ENCODE data around the gene LSM12. TPM values are rescaled to one million over a fixed set of nuclear protein-coding genes. Genes with fewer than 3 reads are reported as not detected.
"Not testable (repeated sequence)": the region's sequence is repeated elsewhere in the genome, so short reads cannot be mapped to it uniquely, and the experiment has no call there.

The LSM12 gene
- polyA plus RNA-seq, 1 of the 3 experiments (the other 2 are of a cell fraction), result 26.6 TPM

DNA sequence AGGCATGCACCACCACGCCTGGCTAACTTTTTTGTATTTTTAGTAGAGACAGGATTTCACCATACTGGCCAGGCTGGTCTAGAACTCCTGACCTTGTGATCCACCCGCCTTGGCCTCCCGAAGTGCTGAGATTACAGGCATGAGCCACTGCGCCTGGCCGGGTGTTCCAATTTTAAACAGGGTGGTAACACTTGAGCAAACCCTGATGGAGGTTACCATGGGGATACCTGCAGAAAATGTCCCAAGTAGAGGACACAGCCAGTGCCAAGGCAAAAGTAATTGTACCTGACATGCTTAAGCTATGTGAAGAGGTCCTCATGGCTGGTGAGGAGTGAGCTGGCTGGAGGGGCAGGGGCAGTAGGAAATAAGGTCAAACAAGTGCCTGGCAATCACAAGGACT, 69.3 kb downstream of the LSM12 start:
- H3F3A ChIP-seq (replicated peaks; ENCODE audit: insufficient read depth), result peaks cover 13% of the 10 kb centered on the region
- H3K9me2 ChIP-seq; H3K36me3 ChIP-seq (replicated peaks in 1 of 2; ENCODE audit: control insufficient read depth in 1 of 2, insufficient read depth in 2 of 2, low read length in 1 of 2); H3K4me1 ChIP-seq (ENCODE audit: control insufficient read depth in 1 of 2, insufficient read depth in 2 of 2, low read depth in 1 of 2, low read length in 1 of 2); POLR2A ChIA-PET; H3K4me2 ChIP-seq; H3K9ac ChIP-seq; H3K27me3 ChIP-seq (ENCODE audit: insufficient read depth); H3K4me3 ChIP-seq (ENCODE audit: low read depth in 2 of 2, low read length in 1 of 2); H4K20me1 ChIP-seq (ENCODE audit: insufficient read depth); H3K79me2 ChIP-seq (ENCODE audit: insufficient read depth); H3K9me3 ChIP-seq; H3K27ac ChIP-seq (ENCODE audit: low read depth in 2 of 2, low read length in 1 of 2); DNase-seq; H2AFZ ChIP-seq (ENCODE audit: low read depth): not testable (repeated sequence)
- CTCF ChIA-PET, result interaction anchor here (0.7 to 31.1 kb wide), 5 partner anchors 11 to 88 kb away, joined by 3 to 638 read pairs (median 46); partner anchors contain the start of genes MPP2 and PPY
- WGBS (ENCODE audit: low lambda C conversion rate), result 90% methylated on average over 5 of the region's 5 CpGs

GRCh38 chr17:43995150-43995471, 71.4 kb downstream of the LSM12 start:
- no peak overlapping the region for H3K27ac ChIP-seq (ENCODE audit: low read depth in 2 of 2, low read length in 1 of 2)
- H2AFZ ChIP-seq (ENCODE audit: low read depth), result peak overlapping the region; percentile 82; the same call in 1 of the 2 replicates
- H3K4me1 ChIP-seq (ENCODE audit: control insufficient read depth in 1 of 2, insufficient read depth in 2 of 2, low read depth in 1 of 2, low read length in 1 of 2), result peaks cover 3 to 5% of the 10 kb centered on the region in 2 experiments; a peak in 3 of 4 replicates
- no peaks in the 10 kb centered on the region for H3K36me3 ChIP-seq (replicated peaks in 1 of 2; ENCODE audit: control insufficient read depth in 1 of 2, insufficient read depth in 2 of 2, low read length in 1 of 2)
- H3K4me2 ChIP-seq, result peak overlapping the region; percentile 78
- H4K20me1 ChIP-seq (ENCODE audit: insufficient read depth), result no peaks in the 10 kb centered on the region
- TF ChIP-seq REST (IDR thresholded peaks at IDR 0.05; ENCODE audit: low read depth, low read length) (no peak), JUND (IDR thresholded peaks at IDR 0.05) (no peak), FOSL2 (IDR thresholded peaks at IDR 0.05; ENCODE audit: borderline replicate concordance, low read depth) (no peak), FOXJ3 (CRISPR knock-in tag; IDR thresholded peaks at IDR 0.05) (no peak), TAF1 (IDR thresholded peaks at IDR 0.05; ENCODE audit: borderline replicate concordance, low read depth, low read length) (no peak), YY1 (IDR thresholded peaks at IDR 0.05; ENCODE audit: low read depth) (no peak), NRF1 (IDR thresholded peaks at IDR 0.05; ENCODE audit: low read depth, low read length) (no peak), CHD2 (IDR thresholded peaks at IDR 0.05; ENCODE audit: low read length, partially characterized antibody) (no peak), MXI1 (IDR thresholded peaks at IDR 0.05; ENCODE audit: low read depth, low read length) (no peak), FOXM1 (IDR thresholded peaks at IDR 0.05; ENCODE audit: low read depth) (no peak), EZH2phosphoT487 (IDR thresholded peaks at IDR 0.05; ENCODE audit: borderline replicate concordance, low read depth) (no peak), RFX5 (IDR thresholded peaks at IDR 0.05; ENCODE audit: low read length) (no peak), SMC3 (IDR thresholded peaks at IDR 0.05; ENCODE audit: low read depth, low read length) (no peak)
- H3K9me2 ChIP-seq, result no peaks in the 10 kb centered on the region
- no peak overlapping the region for H3K9ac ChIP-seq
- DNase-seq, result no peak
- H3K79me2 ChIP-seq (ENCODE audit: insufficient read depth), result no peaks in the 10 kb centered on the region
- H3K27me3 ChIP-seq (ENCODE audit: insufficient read depth), result no peaks in the 10 kb centered on the region
- ChIA-PET POLR2A (no interaction called here), CTCF (interaction anchor here (0.7 to 31.1 kb wide), 22 partner anchors 9 to 154 kb away, joined by 3 to 638 read pairs (median 5); partner anchors contain the start of genes CD300LG, MPP2, NAGS and PPY)
- H3K4me3 ChIP-seq (ENCODE audit: low read depth in 2 of 2, low read length in 1 of 2), result peak overlapping the region in 1 of 2 experiments; percentile 53; a peak in 1 of 4 replicates
- WGBS (ENCODE audit: low lambda C conversion rate), result 7% methylated on average over 12 of the region's 12 CpGs
- H3K9me3 ChIP-seq, result no peaks in the 10 kb centered on the region
- peaks cover 12% of the 10 kb centered on the region for H3F3A ChIP-seq (replicated peaks; ENCODE audit: insufficient read depth)
